Fibroblast of lung (primary cell): Measurements from ENCODE around the gene COL5A3. TPM values are rescaled to one million over a fixed set of nuclear protein-coding genes. Genes with fewer than 3 reads are reported as not detected.

ENCODE experiments used
- DNase-seq, 2 donors: peaks; one replicate each; pipeline versions ENCODE4 v3.0.0 to v3.0.0-alpha.2; 2010; ENCODE audit warnings: low read depth in 2 of 2
- H2AFZ ChIP-seq: 2 replicates; pipeline ENCODE4 v1.5.1; 2012; ENCODE audit warnings: low read length, control low read depth, inconsistent platforms
- H3K27ac ChIP-seq: 2 replicates; pipeline ENCODE4 v1.5.1; 2011; ENCODE audit warnings: low read length, control low read depth; ENCODE audit not compliant: insufficient read depth
- H3K27me3 ChIP-seq: 2 replicates; pipeline ENCODE4 v1.5.1; 2011; ENCODE audit warnings: mild to moderate bottlenecking, low read length; ENCODE audit not compliant: control insufficient read depth, insufficient read depth
- H3K36me3 ChIP-seq: 2 replicates; pipeline ENCODE4 v1.5.1; 2011; ENCODE audit warnings: low read length; ENCODE audit not compliant: control insufficient read depth, insufficient read depth
- H3K4me1 ChIP-seq: 2 replicates; pipeline ENCODE4 v1.5.1; 2011; ENCODE audit warnings: low read length; ENCODE audit not compliant: control insufficient read depth, insufficient read depth; ENCODE audit errors: extremely low read depth
- H3K4me2 ChIP-seq: 2 replicates; pipeline ENCODE4 v1.5.1; 2011; ENCODE audit warnings: low read length, control low read depth; ENCODE audit not compliant: insufficient read depth; ENCODE audit errors: extremely low read depth
- H3K4me3 ChIP-seq, 4 experiments: fragments of 200-600 bp in 1 of 4; sonication (generic) in 1 of 4; replicated peaks in 1 of 4; 2 replicates each; pipeline ENCODE4 v1.5.1; 2011 to 2016; ENCODE audit warnings: low read length in 4 of 4, low read depth in 3 of 4, mild to moderate bottlenecking in 3 of 4, control low read depth in 2 of 4, inconsistent platforms in 1 of 4, mixed read lengths in 1 of 4; ENCODE audit not compliant: insufficient read depth in 1 of 4; ENCODE audit errors: control extremely low read depth in 1 of 4
- H3K79me2 ChIP-seq: 2 replicates; pipeline ENCODE4 v1.5.1; 2012; ENCODE audit warnings: mild to moderate bottlenecking, low read length, inconsistent platforms; ENCODE audit not compliant: control insufficient read depth, insufficient read depth
- H3K9ac ChIP-seq: 2 replicates; pipeline ENCODE4 v1.5.1; 2011; ENCODE audit warnings: mild to moderate bottlenecking, low read length, control low read depth; ENCODE audit not compliant: insufficient read depth
- H3K9me3 ChIP-seq: 2 replicates; pipeline ENCODE4 v1.5.1; 2012; ENCODE audit warnings: low read depth, low read length; ENCODE audit not compliant: control insufficient read depth, insufficient read depth
- H4K20me1 ChIP-seq: 2 replicates; pipeline ENCODE4 v1.5.1; 2011; ENCODE audit warnings: low read length; ENCODE audit not compliant: control insufficient read depth, insufficient read depth; ENCODE audit errors: extremely low read depth
- EZH2 ChIP-seq: IDR thresholded peaks from 2 replicates; pipeline ENCODE4 v1.5.1; 2012; ENCODE audit warnings: low read length, control low read depth, mild to moderate bottlenecking; ENCODE audit errors: missing control alignments
- polyA plus RNA-seq, 2 donors: library from polyadenylated mRNA; depleted of rRNA in 1 of 2; stranded (reverse) in 1 of 2; unstranded in 1 of 2; fragments of >200 nt; gene quantifications; 2 replicates each; pipeline ENCODE4 v1.2.1, GENCODE V29; 2011 to 2012; ENCODE audit warnings: missing spikeins in 1 of 2
- total RNA-seq: library from RNA; depleted of rRNA; stranded (reverse); fragments of >200 nt; gene quantifications from 2 replicates; pipeline ENCODE4 v1.2.1, GENCODE V29; 2014
- TF ChIP-seq, protein P1 (sequence below), 2 donors: IDR thresholded peaks in 1 of 2; conservative IDR thresholded peaks in 1 of 2; 1 replicate in 1 of 2; 2 replicates in 1 of 2; pipeline ENCODE4 v1.5.1; 2011 to 2012; ENCODE audit warnings: low read length in 2 of 2, control low read depth in 1 of 2, inconsistent platforms in 1 of 2, low read depth in 1 of 2, mild to moderate bottlenecking in 1 of 2

COL5A3 gene
- total and polyA plus RNA-seq, 2 donors (not counting 1 experiment from before 2014, with no cell fraction given), result 1.2 to 33.7 TPM

DNA sequence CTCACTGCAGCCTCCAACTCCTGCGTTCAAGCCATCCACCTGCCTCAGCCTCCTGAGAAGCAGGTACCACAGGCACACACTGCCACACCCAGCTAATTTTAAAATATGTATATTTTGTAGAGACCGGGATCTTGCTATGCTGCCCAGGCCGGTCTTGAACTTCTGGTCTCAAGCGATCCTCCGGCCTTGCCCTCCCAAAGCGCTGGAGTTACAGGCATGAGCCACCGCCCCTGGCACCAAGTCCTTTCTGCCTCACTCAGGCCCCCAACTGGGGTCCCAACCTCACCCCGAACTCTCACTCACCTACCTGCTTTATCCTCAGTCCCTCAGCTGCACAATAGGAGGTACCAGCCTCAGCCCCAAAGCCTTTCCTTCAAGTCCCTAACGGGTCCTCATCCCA, 635 bp upstream of the COL5A3 start:
- H3K9ac ChIP-seq, result no peak overlapping the region
- no peak for DNase-seq
- TF ChIP-seq EZH2, result no peak
- TF ChIP-seq, protein P1, sequence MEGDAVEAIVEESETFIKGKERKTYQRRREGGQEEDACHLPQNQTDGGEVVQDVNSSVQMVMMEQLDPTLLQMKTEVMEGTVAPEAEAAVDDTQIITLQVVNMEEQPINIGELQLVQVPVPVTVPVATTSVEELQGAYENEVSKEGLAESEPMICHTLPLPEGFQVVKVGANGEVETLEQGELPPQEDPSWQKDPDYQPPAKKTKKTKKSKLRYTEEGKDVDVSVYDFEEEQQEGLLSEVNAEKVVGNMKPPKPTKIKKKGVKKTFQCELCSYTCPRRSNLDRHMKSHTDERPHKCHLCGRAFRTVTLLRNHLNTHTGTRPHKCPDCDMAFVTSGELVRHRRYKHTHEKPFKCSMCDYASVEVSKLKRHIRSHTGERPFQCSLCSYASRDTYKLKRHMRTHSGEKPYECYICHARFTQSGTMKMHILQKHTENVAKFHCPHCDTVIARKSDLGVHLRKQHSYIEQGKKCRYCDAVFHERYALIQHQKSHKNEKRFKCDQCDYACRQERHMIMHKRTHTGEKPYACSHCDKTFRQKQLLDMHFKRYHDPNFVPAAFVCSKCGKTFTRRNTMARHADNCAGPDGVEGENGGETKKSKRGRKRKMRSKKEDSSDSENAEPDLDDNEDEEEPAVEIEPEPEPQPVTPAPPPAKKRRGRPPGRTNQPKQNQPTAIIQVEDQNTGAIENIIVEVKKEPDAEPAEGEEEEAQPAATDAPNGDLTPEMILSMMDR (conservative IDR thresholded peaks at IDR 0.05 in 1 of 2, IDR thresholded peaks at IDR 0.05 in 1 of 2; ENCODE audit: low read depth in 1 of 2, low read length in 2 of 2), result no peak
- no peak overlapping the region for H2AFZ ChIP-seq
- H3K4me1 ChIP-seq, result peaks cover 16% of the 10 kb centered on the region
- H3K9me3 ChIP-seq, result no peaks in the 10 kb centered on the region
- H4K20me1 ChIP-seq, result no peaks in the 10 kb centered on the region
- no peaks in the 10 kb centered on the region for H3K36me3 ChIP-seq
- no peaks in the 10 kb centered on the region for H3K27me3 ChIP-seq
- peaks cover 2% of the 10 kb centered on the region for H3K79me2 ChIP-seq
- H3K4me2 ChIP-seq, result no peak overlapping the region
- H3K27ac ChIP-seq, result no peak overlapping the region
- H3K4me3 ChIP-seq, result no peak overlapping the region

DNA sequence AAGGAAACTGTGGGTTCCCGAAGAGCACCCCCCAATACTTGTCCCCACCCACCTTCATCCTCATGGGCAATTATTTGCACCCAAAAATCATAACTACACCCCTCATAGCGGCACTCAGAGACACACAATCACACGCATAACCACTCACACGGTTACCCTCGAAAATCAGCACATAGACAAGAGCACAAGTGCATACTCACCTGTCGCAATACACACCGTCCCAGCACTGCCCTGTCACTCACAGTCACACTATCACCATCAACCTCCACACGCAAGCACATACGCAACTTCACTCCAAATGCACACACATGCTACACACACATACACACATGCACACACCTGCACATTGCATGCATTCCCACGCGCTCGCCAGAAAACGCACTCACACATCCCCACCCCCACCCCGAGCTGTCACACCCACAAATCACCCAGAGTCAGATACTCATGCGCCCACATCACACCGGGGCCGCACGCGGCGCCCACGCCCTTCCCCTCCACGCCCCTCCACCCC, 535 bp downstream of the COL5A3 start:
- no peaks in the 10 kb centered on the region for H3K27me3 ChIP-seq
- H3K27ac ChIP-seq, result peak overlapping the region; percentile 73
- peak overlapping the region; percentile 95 for H3K9ac ChIP-seq
- H3K4me3 ChIP-seq, result peak overlapping the region; percentile 33 to 65 (median 62)
- H3K79me2 ChIP-seq, result peaks cover 2% of the 10 kb centered on the region
- H3K4me2 ChIP-seq, result peak overlapping the region; percentile 59
- no peak for TF ChIP-seq EZH2
- TF ChIP-seq, protein P1 (conservative IDR thresholded peaks at IDR 0.05 in 1 of 2, IDR thresholded peaks at IDR 0.05 in 1 of 2; ENCODE audit: low read depth in 1 of 2, low read length in 2 of 2), result no peak
- peaks cover under 1% of the 10 kb centered on the region for H3K36me3 ChIP-seq
- no peaks in the 10 kb centered on the region for H4K20me1 ChIP-seq
- H3K4me1 ChIP-seq, result peaks cover 16% of the 10 kb centered on the region
- DNase-seq, result no peak
- no peaks in the 10 kb centered on the region for H3K9me3 ChIP-seq
- H2AFZ ChIP-seq, result no peak overlapping the region

DNA sequence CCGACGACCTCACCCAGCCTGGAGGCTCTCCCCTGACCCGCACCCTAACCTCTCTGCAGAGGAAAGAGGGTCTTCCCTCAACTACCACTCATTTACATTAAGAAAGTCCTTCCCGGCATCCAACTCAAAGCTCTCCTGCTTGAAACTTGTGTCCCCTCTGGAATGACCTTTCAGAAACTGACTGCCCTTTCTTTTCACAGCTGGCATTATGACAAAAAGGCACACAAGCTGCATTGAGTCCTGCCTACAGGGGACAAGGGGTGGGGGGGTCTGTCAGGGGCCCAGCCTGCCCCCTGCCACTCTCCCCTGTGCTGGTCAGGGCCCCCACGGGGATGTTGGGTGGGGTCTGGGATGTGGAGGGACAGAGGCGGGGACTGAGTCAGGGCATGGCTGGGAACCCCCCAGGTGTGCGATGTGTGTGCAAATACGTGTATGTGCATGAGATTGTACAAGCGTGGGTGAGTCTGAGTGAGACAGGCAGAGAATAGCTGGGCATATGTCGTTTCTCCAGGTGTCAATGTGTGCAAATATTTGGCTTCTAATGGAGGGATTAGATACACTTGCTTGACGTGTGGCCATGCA, 2.0 kb downstream of the COL5A3 start:
- H3K9me3 ChIP-seq, result no peaks in the 10 kb centered on the region
- no peak overlapping the region for H3K4me3 ChIP-seq
- H3K27ac ChIP-seq, result peak overlapping the region; percentile 83
- H3K9ac ChIP-seq, result peak overlapping the region; percentile 67
- DNase-seq, result no peak
- no peak overlapping the region for H2AFZ ChIP-seq
- H3K36me3 ChIP-seq, result peaks cover 2% of the 10 kb centered on the region
- H4K20me1 ChIP-seq, result no peaks in the 10 kb centered on the region
- no peak overlapping the region for H3K4me2 ChIP-seq
- H3K4me1 ChIP-seq, result peaks cover 16% of the 10 kb centered on the region
- H3K27me3 ChIP-seq, result no peaks in the 10 kb centered on the region
- H3K79me2 ChIP-seq, result peaks cover 2% of the 10 kb centered on the region
- TF ChIP-seq EZH2, result no peak
- TF ChIP-seq, protein P1 (conservative IDR thresholded peaks at IDR 0.05 in 1 of 2, IDR thresholded peaks at IDR 0.05 in 1 of 2; ENCODE audit: low read depth in 1 of 2, low read length in 2 of 2), result no peak
